Esophagus muscularis mucosa (tissue), 4 donors: ENCODE measurements around the gene EHD1. TPM values are rescaled to one million over a fixed set of nuclear protein-coding genes. Genes with fewer than 3 reads are reported as not detected.

Experiments
- DNase-seq: peaks from one replicate; pipeline ENCODE4 v3.0.0-alpha.2; 2017; ENCODE audit errors: extremely low spot score
- H3K27ac ChIP-seq, 4 donors: fragments of 200-600 bp; sonication (generic); replicated peaks in 1 of 4; 1 replicate in 3 of 4; 2 replicates in 1 of 4; pipeline ENCODE4 v1.5.1; 2016 to 2019; ENCODE audit warnings: mild to moderate bottlenecking in 1 of 4
- H3K27me3 ChIP-seq, 4 donors: fragments of 200-600 bp; sonication (generic); one replicate each; pipeline versions ENCODE4 v1.5.1 to v1.6.0; 2016 to 2019
- H3K36me3 ChIP-seq, 4 donors: fragments of 200-600 bp; sonication (generic); one replicate each; pipeline ENCODE4 v1.5.1; 2016 to 2019
- H3K4me1 ChIP-seq, 4 donors: fragments of 200-600 bp; sonication (generic); one replicate each; pipeline ENCODE4 v1.5.1; 2016 to 2019
- H3K4me3 ChIP-seq, 4 donors: fragments of 200-600 bp; sonication (generic); 1 replicate in 2 of 4; 2 replicates in 2 of 4; pipeline ENCODE4 v1.5.1; 2016 to 2019; ENCODE audit warnings: mild to moderate bottlenecking in 4 of 4, moderate library complexity in 1 of 4
- H3K9me3 ChIP-seq, 4 donors: fragments of 200-600 bp; sonication (generic); 1 replicate in 3 of 4; 2 replicates in 1 of 4; pipeline ENCODE4 v1.5.1; 2016 to 2019
- EP300 ChIP-seq: sonication (generic); formaldehyde crosslinking; IDR thresholded peaks from one replicate; pipeline ENCODE4 v1.6.1; 2017; ENCODE audit warnings: antibody characterized with exemption
- POLR2A ChIP-seq: fragments of 450-650 bp; IDR thresholded peaks from one replicate; pipeline ENCODE4 v1.6.1; 2017; ENCODE audit warnings: antibody characterized with exemption, moderate library complexity, mild to moderate bottlenecking, low read depth
- POLR2AphosphoS5 ChIP-seq, 2 donors: sonication (generic); formaldehyde crosslinking; IDR thresholded peaks; one replicate each; pipeline ENCODE4 v1.6.1; 2017; ENCODE audit warnings: antibody characterized with exemption in 2 of 2
- WGBS: methylation state at CpG from one replicate; pipeline ENCODE4 v1.1.5; 2018; 5-methylcytosine and 5-hydroxymethylcytosine counted together
- intact Hi-C: fragments of 100-400 bp; cut with DNase I; formaldehyde crosslinking; loops from one replicate; pipeline ENCODE4 v1.15.1; 2023
- total RNA-seq, 4 donors: library from RNA; depleted of rRNA; stranded (reverse); fragments of >200 nt; gene quantifications; one replicate each; pipeline versions ENCODE4 v1.1.0 to v1.2.1, GENCODE V29; 2016
- TF ChIP-seq, protein P1 (sequence below), 3 experiments: fragments of 200-600 bp in 2 of 3; fragments of 450-650 bp in 1 of 3; sonication (generic) in 2 of 3; IDR thresholded peaks; one replicate each; pipeline ENCODE4 v1.5.1; 2017 to 2019; ENCODE audit warnings: antibody characterized with exemption in 3 of 3, mild to moderate bottlenecking in 2 of 3, moderate library complexity in 1 of 3

The EHD1 gene
- total RNA-seq, 4 donors from 2014 or later: 57.0 to 193 (median 104) TPM

DNA sequence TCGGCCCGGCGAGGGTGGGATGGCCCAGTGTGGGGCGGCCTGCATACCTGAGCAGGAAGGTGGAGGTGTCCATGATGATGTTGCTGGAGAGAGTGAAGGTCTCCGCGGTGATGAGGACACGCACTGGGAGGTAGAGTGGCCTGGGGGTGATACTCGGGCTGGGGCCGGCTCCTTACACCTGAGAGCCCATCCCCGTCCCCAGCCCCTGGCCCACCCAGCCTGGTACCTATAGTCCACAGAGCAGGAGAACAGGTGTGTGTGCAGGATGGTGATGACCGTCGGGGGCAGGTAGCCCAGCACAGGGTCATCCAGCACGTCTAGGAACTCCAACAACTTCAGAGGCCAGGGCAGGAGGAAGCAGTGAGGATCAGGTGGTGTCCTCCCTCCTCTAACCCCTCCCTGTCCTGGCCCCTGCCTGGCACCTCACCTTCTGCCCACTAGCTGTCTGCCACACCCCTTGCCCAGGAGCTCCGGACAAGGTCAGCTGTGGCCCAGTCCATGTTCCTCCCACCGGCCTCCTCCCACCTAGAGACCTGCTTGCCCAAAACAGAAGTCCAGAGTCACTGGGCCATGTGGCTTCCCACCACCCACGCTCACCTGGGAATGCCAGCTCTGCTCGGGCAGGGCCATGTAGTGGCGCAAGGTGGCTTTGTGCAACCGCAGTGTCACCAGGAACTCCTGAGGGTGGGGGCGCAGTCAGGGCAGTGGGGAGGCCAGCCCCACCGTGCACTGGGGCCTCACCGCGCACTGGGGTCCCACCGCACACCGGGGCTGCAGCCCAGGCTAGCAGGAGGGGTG, 27.3 kb upstream of the EHD1 start:
- Histone ChIP-seq H3K27ac (no peak overlapping the region), H3K27me3 (no peaks in the 10 kb centered on the region), H3K4me1 (no peaks in the 10 kb centered on the region), H3K9me3 (no peaks in the 10 kb centered on the region), H3K36me3 (peaks cover 76 to 100% (median 97%) of the 10 kb centered on the region in 4 donors), H3K4me3 (no peak overlapping the region)
- WGBS: 89% methylated on average over 16 of the region's 25 CpGs
- DNase-seq: no peak
- intact Hi-C loops: no loop called here
- TF ChIP-seq POLR2AphosphoS5 (IDR thresholded peaks at IDR 0.05): no peak
- no peak for TF ChIP-seq POLR2A
- no peak for TF ChIP-seq EP300
- TF ChIP-seq, protein P1, sequence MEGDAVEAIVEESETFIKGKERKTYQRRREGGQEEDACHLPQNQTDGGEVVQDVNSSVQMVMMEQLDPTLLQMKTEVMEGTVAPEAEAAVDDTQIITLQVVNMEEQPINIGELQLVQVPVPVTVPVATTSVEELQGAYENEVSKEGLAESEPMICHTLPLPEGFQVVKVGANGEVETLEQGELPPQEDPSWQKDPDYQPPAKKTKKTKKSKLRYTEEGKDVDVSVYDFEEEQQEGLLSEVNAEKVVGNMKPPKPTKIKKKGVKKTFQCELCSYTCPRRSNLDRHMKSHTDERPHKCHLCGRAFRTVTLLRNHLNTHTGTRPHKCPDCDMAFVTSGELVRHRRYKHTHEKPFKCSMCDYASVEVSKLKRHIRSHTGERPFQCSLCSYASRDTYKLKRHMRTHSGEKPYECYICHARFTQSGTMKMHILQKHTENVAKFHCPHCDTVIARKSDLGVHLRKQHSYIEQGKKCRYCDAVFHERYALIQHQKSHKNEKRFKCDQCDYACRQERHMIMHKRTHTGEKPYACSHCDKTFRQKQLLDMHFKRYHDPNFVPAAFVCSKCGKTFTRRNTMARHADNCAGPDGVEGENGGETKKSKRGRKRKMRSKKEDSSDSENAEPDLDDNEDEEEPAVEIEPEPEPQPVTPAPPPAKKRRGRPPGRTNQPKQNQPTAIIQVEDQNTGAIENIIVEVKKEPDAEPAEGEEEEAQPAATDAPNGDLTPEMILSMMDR (IDR thresholded peaks at IDR 0.05): no peak

DNA sequence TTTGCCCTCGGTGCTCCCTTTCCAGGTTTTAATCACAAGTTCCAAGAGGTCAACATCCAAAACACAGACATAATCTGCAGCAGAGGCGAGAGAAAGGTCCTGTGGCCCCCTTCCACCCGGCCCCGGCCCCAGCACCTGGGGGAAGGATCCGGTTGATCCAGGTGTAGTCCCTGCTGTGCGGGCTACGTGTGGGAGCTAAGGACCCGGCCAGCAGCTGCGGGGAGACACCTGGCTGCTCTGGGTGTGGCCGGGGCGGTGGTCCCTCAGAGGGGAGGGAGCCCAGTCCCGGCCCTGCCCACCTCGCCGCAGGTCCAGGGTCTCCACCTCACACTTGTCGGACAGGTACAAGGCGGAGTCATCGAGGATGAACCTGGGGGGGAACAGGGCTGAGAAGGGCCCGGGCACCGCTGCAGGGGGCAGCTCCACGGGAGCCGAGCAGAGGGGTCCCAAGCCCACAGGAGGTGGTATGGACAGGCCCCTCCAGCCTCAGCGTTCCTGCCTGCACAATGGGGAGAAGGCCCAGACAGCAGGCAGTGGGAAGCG, 24.9 kb upstream of the EHD1 start:
- TF ChIP-seq POLR2A (no peak), POLR2AphosphoS5 (IDR thresholded peaks at IDR 0.05) (no peak), EP300 (no peak)
- TF ChIP-seq, protein P1 (IDR thresholded peaks at IDR 0.05): no peak
- Histone ChIP-seq H3K27ac (no peak overlapping the region), H3K27me3 (no peaks in the 10 kb centered on the region), H3K4me3 (no peak overlapping the region), H3K9me3 (no peaks in the 10 kb centered on the region), H3K4me1 (no peaks in the 10 kb centered on the region), H3K36me3 (peaks cover 62 to 99% (median 97%) of the 10 kb centered on the region in 4 donors)
- DNase-seq: no peak
- intact Hi-C loops: no loop called here
- 93% methylated on average over 5 of the region's 23 CpGs for WGBS

DNA sequence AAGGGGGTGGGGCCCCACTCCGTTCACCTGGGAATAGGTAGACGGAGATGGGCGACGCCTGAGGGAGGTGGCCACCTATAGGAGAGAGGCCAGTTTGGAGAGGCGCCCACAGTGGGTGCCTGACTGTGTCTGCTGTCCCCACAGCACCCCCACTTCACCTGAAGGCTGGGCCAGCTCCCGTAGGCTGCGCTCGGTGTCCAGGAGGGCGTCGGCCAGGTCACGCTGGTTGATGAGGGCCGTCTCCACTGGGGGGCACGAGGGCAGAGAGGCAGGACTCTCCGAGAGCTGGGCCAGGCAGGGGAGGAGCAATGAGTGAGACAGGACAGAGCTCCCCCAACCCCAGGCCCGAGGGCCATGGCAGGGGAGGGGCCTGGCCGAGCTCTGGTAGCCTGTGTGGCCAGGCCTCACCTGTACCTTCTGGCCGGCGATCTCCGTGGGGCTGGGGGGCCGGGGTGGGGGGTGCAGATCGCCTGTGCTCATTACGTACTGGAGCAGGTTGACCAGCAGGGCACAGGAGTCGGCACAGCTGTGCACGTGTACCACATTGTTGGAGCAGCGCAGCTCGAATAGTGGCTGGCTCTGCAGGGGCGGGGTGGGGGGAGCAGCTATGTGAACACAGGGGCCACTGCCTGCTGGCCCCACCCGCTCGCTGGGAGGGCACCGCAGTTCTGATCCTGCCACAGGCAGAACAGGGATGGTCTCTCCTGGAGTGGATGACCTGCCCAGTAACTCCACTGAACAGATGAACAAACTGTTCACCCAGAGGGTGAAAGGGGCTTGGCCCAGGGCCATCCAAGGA, 23.9 kb upstream of the EHD1 start:
- H3K36me3 ChIP-seq: peaks cover 63 to 99% (median 97%) of the 10 kb centered on the region in 4 donors
- WGBS: 100% methylated on average over 7 of the region's 30 CpGs
- H3K4me3 ChIP-seq: no peak overlapping the region
- H3K4me1 ChIP-seq: no peaks in the 10 kb centered on the region
- DNase-seq: no peak
- H3K27ac ChIP-seq: no peak overlapping the region
- no peaks in the 10 kb centered on the region for H3K27me3 ChIP-seq
- intact Hi-C loops: no loop called here
- TF ChIP-seq POLR2A: no peak
- TF ChIP-seq, protein P1 (IDR thresholded peaks at IDR 0.05): no peak
- no peaks in the 10 kb centered on the region for H3K9me3 ChIP-seq

DNA sequence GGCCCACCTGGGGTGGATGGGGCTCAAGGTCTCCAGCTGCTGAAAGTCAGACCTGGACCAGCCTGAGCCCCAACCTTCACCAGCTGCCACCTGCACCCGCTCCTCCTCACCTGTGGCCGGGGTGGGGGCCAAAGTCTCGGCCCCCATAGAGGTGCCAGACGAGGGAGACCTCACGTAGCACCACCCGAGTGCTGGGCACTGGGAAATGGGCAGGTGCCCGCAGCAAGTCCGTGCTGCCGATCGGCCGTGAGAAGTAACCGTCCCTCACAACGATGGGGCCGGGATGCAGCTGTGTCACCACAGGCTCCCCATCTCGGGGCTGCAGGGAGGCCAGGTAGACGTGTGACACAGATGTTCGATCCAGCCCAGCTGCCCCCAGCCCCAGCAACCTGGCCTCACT, 22.4 kb upstream of the EHD1 start:
- H3K9me3 ChIP-seq: no peaks in the 10 kb centered on the region
- no peaks in the 10 kb centered on the region for H3K27me3 ChIP-seq
- TF ChIP-seq EP300: no peak
- TF ChIP-seq, protein P1 (IDR thresholded peaks at IDR 0.05): no peak
- TF ChIP-seq POLR2A: no peak
- no peak for TF ChIP-seq POLR2AphosphoS5 (IDR thresholded peaks at IDR 0.05)
- intact Hi-C loops: no loop called here
- no peaks in the 10 kb centered on the region for H3K4me1 ChIP-seq
- no peak overlapping the region for H3K4me3 ChIP-seq
- no peak overlapping the region for H3K27ac ChIP-seq
- DNase-seq: no peak
- peaks cover 51 to 99% (median 96%) of the 10 kb centered on the region in 4 donors for H3K36me3 ChIP-seq
- 90% methylated on average over 16 of the region's 17 CpGs for WGBS
